K562 (cell line): ENCODE measurements around the gene TNFAIP8L1. TPM values are rescaled to one million over a fixed set of nuclear protein-coding genes. Genes with fewer than 3 reads are reported as not detected.
A peak's percentile ranks its signal among the peaks of the same experiment; 100 is the strongest.

ENCODE experiments used
- ATAC-seq: fragments of 200-7000 bp; cut with Tn5 transposase; 3 replicates; pipeline ENCODE4 v1.9.1; 2020; ENCODE audit warnings: moderate library complexity
- BruUV-seq: library from RNA; stranded (reverse); fragments of 400-500 nt; replicated peaks from 2 replicates; lab custom pipeline; 2021; lab: Mats Ljungman, UMichigan
- CTCF ChIA-PET: fragments of 300-600 bp; formaldehyde crosslinking; extraction: SDS; loops from one replicate; lab custom pipeline; 2021; ENCODE audit warnings: low intra/inter-chr PET ratio; lab: Yijun Ruan, JAX
- POLR2A ChIA-PET: fragments of 300-600, 350-650 bp; sonication (Branson Sonifier 250); formaldehyde crosslinking; extraction: SDS; loops from one replicate; lab custom pipeline; 2021; ENCODE audit warnings: antibody characterized with exemption, inconsistent platforms; lab: Yijun Ruan, JAX
- DNase-seq, 4 experiments: peaks; one replicate each; pipeline versions ENCODE4 v3.0.0 to v3.0.0-alpha.2; 2011 to 2018; ENCODE audit warnings: low spot score in 3 of 4, mixed read lengths in 3 of 4; ENCODE audit errors: extremely low read depth in 1 of 4
- FAIRE-seq: peaks from 2 replicates; lab custom pipeline; 2011; peaks lifted over from hg19 to GRCh38; lab: Jason Lieb, UNC
- H2AFZ ChIP-seq: 2 replicates; pipeline ENCODE4 v1.6.0; 2011; ENCODE audit warnings: low read depth, low read length, control low read depth, inconsistent platforms
- H3K27ac ChIP-seq: fragments of 200-600 bp; 3 replicates; pipeline ENCODE4 v1.8.0; 2011; ENCODE audit warnings: low read depth, mild to moderate bottlenecking, control low read depth, inconsistent platforms, low read length, moderate library complexity, mixed read lengths; ENCODE audit errors: extremely low read depth
- H3K27me3 ChIP-seq, 2 experiments: fragments of 300-600 bp in 1 of 2; 2 replicates in 1 of 2; 3 replicates in 1 of 2; pipeline versions ENCODE4 v1.6.0 to v1.8.0; 2011; ENCODE audit warnings: inconsistent platforms in 2 of 2, low read length in 2 of 2, mild to moderate bottlenecking in 1 of 2, mixed read lengths in 1 of 2, moderate library complexity in 1 of 2; ENCODE audit not compliant: control insufficient read depth in 2 of 2, insufficient read depth in 2 of 2
- H3K36me3 ChIP-seq: fragments of 300-600 bp; 3 replicates; pipeline ENCODE4 v1.8.0; 2011; ENCODE audit warnings: mild to moderate bottlenecking, low read length, inconsistent platforms; ENCODE audit not compliant: control insufficient read depth, insufficient read depth
- H3K4me1 ChIP-seq, 2 experiments: fragments of 200-600 bp in 1 of 2; replicated peaks in 1 of 2; 2 replicates in 1 of 2; 3 replicates in 1 of 2; pipeline versions ENCODE4 v1.5.1 to v1.8.0; 2011; ENCODE audit warnings: inconsistent platforms in 2 of 2, low read length in 2 of 2, mild to moderate bottlenecking in 1 of 2, mixed read lengths in 1 of 2, moderate library complexity in 1 of 2; ENCODE audit not compliant: control insufficient read depth in 2 of 2, insufficient read depth in 2 of 2
- H3K4me2 ChIP-seq: 2 replicates; pipeline ENCODE4 v1.6.1; 2011; ENCODE audit warnings: low read length, control low read depth, inconsistent platforms, mixed read lengths; ENCODE audit not compliant: insufficient read depth
- H3K4me3 ChIP-seq: fragments of 200-600 bp; sonication (generic), shearing (Covaris generic); 2 replicates; pipeline ENCODE4 v1.5.1; 2016; ENCODE audit warnings: control low read depth, inconsistent platforms
- H3K79me2 ChIP-seq: fragments of 200-600 bp; 3 replicates; pipeline ENCODE4 v1.8.0; 2011; ENCODE audit warnings: low read length, inconsistent platforms; ENCODE audit not compliant: control insufficient read depth, insufficient read depth
- H3K9ac ChIP-seq, 2 experiments: 2 replicates each; pipeline versions ENCODE4 v1.6.0 to v1.6.1; 2011; ENCODE audit warnings: low read depth in 2 of 2, low read length in 2 of 2, control low read depth in 1 of 2, inconsistent platforms in 1 of 2, mild to moderate bottlenecking in 1 of 2, mixed read lengths in 1 of 2; ENCODE audit not compliant: insufficient read depth in 1 of 2
- H3K9me1 ChIP-seq: one replicate; pipeline ENCODE4 v1.6.0; 2011; ENCODE audit warnings: inconsistent platforms, mild to moderate bottlenecking, low read length, moderate library complexity; ENCODE audit not compliant: control insufficient read depth, insufficient read depth
- H3K9me3 ChIP-seq: replicated peaks from 2 replicates; pipeline ENCODE4 v1.5.1; 2011; ENCODE audit warnings: low read depth, low read length, inconsistent platforms; ENCODE audit not compliant: control insufficient read depth, insufficient read depth
- H4K20me1 ChIP-seq: replicated peaks from 2 replicates; pipeline ENCODE4 v1.6.1; 2011; ENCODE audit warnings: low read length, inconsistent platforms, mixed read lengths; ENCODE audit not compliant: control insufficient read depth, insufficient read depth
- ARHGAP35 ChIP-seq: fragments of 450-650 bp; IDR thresholded peaks from 2 replicates; pipeline ENCODE4 v1.6.1; 2018; ENCODE audit not compliant: partially characterized antibody
- FOSL1 ChIP-seq: fragments of 200-800 bp; sonication (Bioruptor generic); conservative IDR thresholded peaks from 2 replicates; pipeline ENCODE4 v1.6.1; 2016; ENCODE audit warnings: missing genetic modification characterization, missing compliant biosample characterization
- GTF2B ChIP-seq: IDR thresholded peaks from 2 replicates; pipeline ENCODE4 v1.6.1; 2011; ENCODE audit not compliant: insufficient read length; ENCODE audit errors: extremely low read depth
- MAX ChIP-seq: sonication (generic); formaldehyde crosslinking; IDR thresholded peaks from 2 replicates; pipeline ENCODE4 v1.9.0; 2022; ENCODE audit warnings: mild to moderate bottlenecking, missing genetic modification reagents
- XRCC3 ChIP-seq: fragments of 450-650 bp; IDR thresholded peaks from 2 replicates; pipeline ENCODE4 v1.6.1; 2017; ENCODE audit warnings: mild to moderate bottlenecking, moderate library complexity
- ZFP1 ChIP-seq: fragments of 450-650 bp; formaldehyde crosslinking; IDR thresholded peaks from 2 replicates; pipeline ENCODE4 v1.4.0; 2020; ENCODE audit warnings: mild to moderate bottlenecking, mixed read lengths
- ZNF354B ChIP-seq: fragments of 250-450 bp; sonication (Bioruptor Pico); IDR thresholded peaks from 2 replicates; pipeline ENCODE4 v1.4.0; 2020
- WGBS: fragments of 100-300 bp; shearing (Covaris generic); methylation state at CpG from one replicate; pipeline ENCODE4 v1.1.6; 2016; ENCODE audit warnings: low coverage, mixed read lengths; ENCODE audit not compliant: insufficient coverage; ENCODE audit errors: missing lambda C conversion rate; 5-methylcytosine and 5-hydroxymethylcytosine counted together
- in situ Hi-C: fragments of 300-500 bp; cut with MboI; formaldehyde crosslinking; loops from 4 replicates; pipeline ENCODE4 v1.15.0; 2018; ENCODE audit warnings: inconsistent platforms, mixed read lengths
- intact Hi-C: fragments of 100-400 bp; cut with micrococcal nuclease; formaldehyde crosslinking; loops from 2 replicates; pipeline ENCODE4 v1.14.2; 2022
- polyA plus RNA-seq, 8 experiments: library from polyadenylated mRNA; depleted of rRNA in 4 of 8; stranded (reverse) in 5 of 8; unstranded in 3 of 8; fragments of >200 nt; fragmentation: Nextera tagmentation in 2 of 8; fragmentation: Illumina TruSeq in 1 of 8; extraction: Ambion mirVana in 2 of 8; extraction: Trizol in 1 of 8; gene quantifications; 2 replicates each; pipeline versions ENCODE4 v1.2.1 to v1.2.3, GENCODE V29; 2011 to 2014; ENCODE audit warnings: inconsistent platforms in 1 of 8, missing spikeins in 1 of 8
- total RNA-seq, 7 experiments: library from RNA; depleted of rRNA in 6 of 7; stranded (reverse); fragments of >200 nt in 6 of 7; fragmentation: Illumina TruSeq in 2 of 7; extraction: Trizol in 2 of 7; gene quantifications; 2 replicates each; pipeline versions ENCODE4 v1.2.1 to v1.2.3, GENCODE V29; 2011 to 2021; ENCODE audit warnings: low replicate concordance in 1 of 7
- TF ChIP-seq, protein P1 (sequence below): fragments of 200-800 bp; sonication (Bioruptor generic); IDR thresholded peaks from 2 replicates; pipeline ENCODE4 v1.6.1; 2017; ENCODE audit warnings: missing genetic modification characterization, missing compliant biosample characterization

Gene TNFAIP8L1
- total and polyA plus RNA-seq, 9 of the 15 experiments (the other 6 are each of a cell fraction or from before 2014, with no cell fraction given), result 0.69 to 9.3 (median 4.9) TPM

- peaks cover 32% of the 10 kb centered on the region for H3K36me3 ChIP-seq
- no peak overlapping the region for H3K4me2 ChIP-seq
- H3K9ac ChIP-seq, result no peak overlapping the region
- no TSS peak for BruUV-seq
- 60% methylated on average over 10 of the region's 10 CpGs for WGBS
- DNase-seq, result no peak
- no peak for ATAC-seq
- intact Hi-C loops, result no loop called here
- in situ Hi-C loops, result no loop called here
- no peaks in the 10 kb centered on the region for H3K9me1 ChIP-seq
- no peak for FAIRE-seq
- peak overlapping the region; percentile 97 for H2AFZ ChIP-seq
- H3K9me3 ChIP-seq, result no peaks in the 10 kb centered on the region
- no peaks in the 10 kb centered on the region for H3K27me3 ChIP-seq
- ChIA-PET POLR2A (interaction anchor here (0.6 to 1.8 kb wide), 3 partner anchors 15 to 1600 kb away, joined by 3 to 4 read pairs (median 4); no protein-coding TSS in a partner anchor), CTCF (no interaction called here)
- peaks cover 23% of the 10 kb centered on the region for H3K79me2 ChIP-seq
- H3K4me3 ChIP-seq, result no peak overlapping the region
- peaks cover 12 to 27% of the 10 kb centered on the region in 2 experiments; a peak in 4 of 5 replicates for H3K4me1 ChIP-seq
- TF ChIP-seq ZNF354B (CRISPR knock-in tag) (no peak), FOSL1 (tag) (no peak), ZFP1 (no peak), GTF2B (no peak), XRCC3 (no peak), MAX (CRISPR knock-in tag) (no peak), ARHGAP35 (no peak)
- TF ChIP-seq, protein P1, sequence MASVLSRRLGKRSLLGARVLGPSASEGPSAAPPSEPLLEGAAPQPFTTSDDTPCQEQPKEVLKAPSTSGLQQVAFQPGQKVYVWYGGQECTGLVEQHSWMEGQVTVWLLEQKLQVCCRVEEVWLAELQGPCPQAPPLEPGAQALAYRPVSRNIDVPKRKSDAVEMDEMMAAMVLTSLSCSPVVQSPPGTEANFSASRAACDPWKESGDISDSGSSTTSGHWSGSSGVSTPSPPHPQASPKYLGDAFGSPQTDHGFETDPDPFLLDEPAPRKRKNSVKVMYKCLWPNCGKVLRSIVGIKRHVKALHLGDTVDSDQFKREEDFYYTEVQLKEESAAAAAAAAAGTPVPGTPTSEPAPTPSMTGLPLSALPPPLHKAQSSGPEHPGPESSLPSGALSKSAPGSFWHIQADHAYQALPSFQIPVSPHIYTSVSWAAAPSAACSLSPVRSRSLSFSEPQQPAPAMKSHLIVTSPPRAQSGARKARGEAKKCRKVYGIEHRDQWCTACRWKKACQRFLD, result no peak
- TF ChIP-seq, all 486 proteins: peak for 0
- peak overlapping the region; percentile 8; the same call in 1 of the 3 replicates for H3K27ac ChIP-seq
- H4K20me1 ChIP-seq, result no peaks in the 10 kb centered on the region
Measured at GRCh38 chr19:4671185-4671851, 32.0 kb downstream of the TNFAIP8L1 start.
